Measurements from ENCODE around the gene VCP.

DNA sequence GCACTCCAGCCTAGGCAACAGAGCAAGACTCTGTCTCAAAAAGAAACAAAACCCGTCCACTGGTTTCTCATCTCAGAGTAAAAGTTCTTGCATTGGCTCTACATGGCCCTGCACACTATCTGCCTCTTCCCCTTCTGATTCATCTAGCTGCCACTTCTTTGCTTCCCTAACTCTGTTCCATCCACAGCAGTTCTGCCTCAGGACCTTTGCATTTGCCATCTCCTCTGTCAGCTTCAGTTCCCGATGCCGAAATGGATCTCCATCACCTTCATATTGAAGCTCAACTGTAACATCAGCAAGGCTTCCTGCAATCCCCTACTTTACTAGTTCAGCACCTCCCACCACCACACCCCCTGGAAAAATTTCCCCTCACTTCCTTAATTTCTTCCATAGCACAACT, 25.1 kb upstream of the VCP start:
- TF ChIP-seq POLR2A (IDR thresholded peaks at IDR 0.05), result no peak
- TF ChIP-seq, protein P1, sequence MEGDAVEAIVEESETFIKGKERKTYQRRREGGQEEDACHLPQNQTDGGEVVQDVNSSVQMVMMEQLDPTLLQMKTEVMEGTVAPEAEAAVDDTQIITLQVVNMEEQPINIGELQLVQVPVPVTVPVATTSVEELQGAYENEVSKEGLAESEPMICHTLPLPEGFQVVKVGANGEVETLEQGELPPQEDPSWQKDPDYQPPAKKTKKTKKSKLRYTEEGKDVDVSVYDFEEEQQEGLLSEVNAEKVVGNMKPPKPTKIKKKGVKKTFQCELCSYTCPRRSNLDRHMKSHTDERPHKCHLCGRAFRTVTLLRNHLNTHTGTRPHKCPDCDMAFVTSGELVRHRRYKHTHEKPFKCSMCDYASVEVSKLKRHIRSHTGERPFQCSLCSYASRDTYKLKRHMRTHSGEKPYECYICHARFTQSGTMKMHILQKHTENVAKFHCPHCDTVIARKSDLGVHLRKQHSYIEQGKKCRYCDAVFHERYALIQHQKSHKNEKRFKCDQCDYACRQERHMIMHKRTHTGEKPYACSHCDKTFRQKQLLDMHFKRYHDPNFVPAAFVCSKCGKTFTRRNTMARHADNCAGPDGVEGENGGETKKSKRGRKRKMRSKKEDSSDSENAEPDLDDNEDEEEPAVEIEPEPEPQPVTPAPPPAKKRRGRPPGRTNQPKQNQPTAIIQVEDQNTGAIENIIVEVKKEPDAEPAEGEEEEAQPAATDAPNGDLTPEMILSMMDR (IDR thresholded peaks at IDR 0.05), result no peak
